Activated CD4-positive, alpha-beta T cell treated with anti-CD3 and anti-CD28 coated beads for 36 hours (primary cell): ENCODE data around the gene SERPINC1. TPM values are rescaled to one million over a fixed set of nuclear protein-coding genes. Genes with fewer than 3 reads are reported as not detected.
A peak's percentile ranks its signal among the peaks of the same experiment; 100 is the strongest.

Source experiments
- ATAC-seq: fragments of 200-7000 bp; cut with Tn5 transposase; one replicate; pipeline ENCODE4 v1.10.0; 2021; ENCODE audit warnings: mild to moderate bottlenecking, moderate library complexity
- CTCF ChIA-PET: fragments of 350-600 bp; sonication (Branson Sonifier 250); formaldehyde crosslinking; loops from one replicate; lab custom pipeline; 2021; ENCODE audit warnings: antibody characterized with exemption; lab: Charles Lee
- POLR2A ChIA-PET: fragments of 350-600 bp; sonication (Branson Sonifier 250); formaldehyde crosslinking; loops from one replicate; lab custom pipeline; 2021; ENCODE audit warnings: antibody characterized with exemption, inconsistent platforms; lab: Charles Lee
- DNase-seq: peaks from one replicate; pipeline ENCODE4 v3.0.0-alpha.2; 2020
- H3K27ac Mint-ChIP-seq: one replicate; pipeline ENCODE4 v1.8.0; 2021; ENCODE audit warnings: mixed read lengths
- H3K27me3 Mint-ChIP-seq: one replicate; pipeline ENCODE4 v1.8.0; 2021; ENCODE audit warnings: mixed read lengths
- H3K36me3 Mint-ChIP-seq: one replicate; pipeline ENCODE4 v1.8.0; 2021; ENCODE audit warnings: low read depth, mixed read lengths
- H3K4me1 Mint-ChIP-seq: one replicate; pipeline ENCODE4 v1.8.0; 2021; ENCODE audit warnings: mixed read lengths
- H3K4me3 Mint-ChIP-seq: one replicate; pipeline ENCODE4 v1.8.0; 2021; ENCODE audit warnings: mild to moderate bottlenecking, moderate library complexity, mixed read lengths
- H3K9me3 Mint-ChIP-seq: one replicate; pipeline ENCODE4 v1.8.0; 2021; ENCODE audit warnings: low read depth, mixed read lengths
- intact Hi-C, 2 experiments: fragments of 100-400 bp; cut with DNase I in 1 of 2; cut with micrococcal nuclease in 1 of 2; formaldehyde crosslinking; loops; one replicate each; pipeline versions ENCODE4 v1.14.2 to v1.15.1; 2022 to 2024; cut with DNase I, micrococcal nuclease
- total RNA-seq, 2 experiments: library from RNA; stranded (reverse); gene quantifications; one replicate each; pipeline ENCODE4 v1.2.3, GENCODE V29; 2021

SERPINC1 gene
- total RNA-seq, 2 experiments from 2014 or later = 0.25 TPM; not detected in 1

GRCh38 chr1:173920861-173921260 is 3.7 kb upstream of the SERPINC1 start:
- no peaks in the 10 kb centered on the region for H3K36me3 Mint-ChIP-seq
- H3K27me3 Mint-ChIP-seq = no peaks in the 10 kb centered on the region
- ChIA-PET POLR2A (no interaction called here), CTCF (no interaction called here)
- ATAC-seq (no peak), DNase-seq (no peak)
- no peak overlapping the region for H3K4me3 Mint-ChIP-seq
- H3K4me1 Mint-ChIP-seq = no peaks in the 10 kb centered on the region
- no peaks in the 10 kb centered on the region for H3K9me3 Mint-ChIP-seq
- no peak overlapping the region for H3K27ac Mint-ChIP-seq
- intact Hi-C loops = no loop called here

GRCh38 chr1:173917635-173918493 is 737 bp upstream of the SERPINC1 start:
- no peaks in the 10 kb centered on the region for H3K27me3 Mint-ChIP-seq

GRCh38 chr1:173916667-173917066 is 460 bp downstream of the SERPINC1 start:
- Mint-ChIP-seq H3K9me3 (no peaks in the 10 kb centered on the region), H3K36me3 (no peaks in the 10 kb centered on the region), H3K27ac (no peak overlapping the region), H3K27me3 (no peaks in the 10 kb centered on the region), H3K4me3 (no peak overlapping the region), H3K4me1 (no peaks in the 10 kb centered on the region)
- ATAC-seq (no peak), DNase-seq (no peak)
- intact Hi-C loops = no loop called here
- POLR2A ChIA-PET = no interaction called here
- CTCF ChIA-PET = no interaction called here

More at GRCh38 chr1:173917635-173918493, 737 bp upstream of the SERPINC1 start:
- DNase-seq = no peak
- no peak for ATAC-seq
- CTCF ChIA-PET = interaction anchor here (0.5 kb wide), 1 partner anchor 20 kb away, joined by 3 read pairs; no protein-coding TSS in a partner anchor
- Mint-ChIP-seq H3K4me3 (no peak overlapping the region), H3K27ac (no peak overlapping the region), H3K4me1 (no peaks in the 10 kb centered on the region), H3K9me3 (no peaks in the 10 kb centered on the region), H3K36me3 (no peaks in the 10 kb centered on the region)
- intact Hi-C loops = no loop called here
- POLR2A ChIA-PET = no interaction called here

- Mint-ChIP-seq H3K36me3 (no peaks in the 10 kb centered on the region), H3K27ac (no peak overlapping the region), H3K4me1 (no peaks in the 10 kb centered on the region), H3K27me3 (no peaks in the 10 kb centered on the region), H3K9me3 (no peaks in the 10 kb centered on the region), H3K4me3 (no peak overlapping the region)
- ChIA-PET POLR2A (no interaction called here), CTCF (interaction anchor here (0.7 to 0.9 kb wide), 2 partner anchors 10 to 15 kb away, joined by 3 to 4 read pairs; no protein-coding TSS in a partner anchor)
- ATAC-seq (no peak), DNase-seq (no peak)
- intact Hi-C loops = no loop called here
Observed at GRCh38 chr1:173915596-173915995, 1.5 kb downstream of the SERPINC1 start.

- Mint-ChIP-seq H3K27me3 (no peaks in the 10 kb centered on the region), H3K27ac (no peak overlapping the region), H3K36me3 (peaks cover 2% of the 10 kb centered on the region), H3K9me3 (no peaks in the 10 kb centered on the region), H3K4me3 (no peak overlapping the region), H3K4me1 (no peaks in the 10 kb centered on the region)
- intact Hi-C loops = no loop called here
- CTCF ChIA-PET = interaction anchor here (0.6 to 0.9 kb wide), 2 partner anchors 16 to 50 kb away, joined by 4 read pairs; no protein-coding TSS in a partner anchor
- ATAC-seq = no peak
- POLR2A ChIA-PET = no interaction called here
- DNase-seq = peak; percentile 55
Observed at GRCh38 chr1:173914366-173914871, 2.7 kb downstream of the SERPINC1 start.

GRCh38 chr1:173913111-173913510 is 4.0 kb downstream of the SERPINC1 start:
- Mint-ChIP-seq H3K36me3 (peaks cover 6% of the 10 kb centered on the region), H3K4me3 (no peak overlapping the region), H3K27ac (no peak overlapping the region), H3K27me3 (no peaks in the 10 kb centered on the region), H3K9me3 (no peaks in the 10 kb centered on the region), H3K4me1 (no peaks in the 10 kb centered on the region)
- CTCF ChIA-PET = interaction anchor here (0.7 to 0.8 kb wide), 2 partner anchors 21 to 841 kb away, joined by 3 read pairs; no protein-coding TSS in a partner anchor
- POLR2A ChIA-PET = no interaction called here
- ATAC-seq (no peak), DNase-seq (no peak)
- intact Hi-C loops = no loop called here

GRCh38 chr1:173903827-173904531 is 13.1 kb downstream of the SERPINC1 start:
- H3K36me3 Mint-ChIP-seq = no peaks in the 10 kb centered on the region
- H3K4me1 Mint-ChIP-seq = peaks cover 13% of the 10 kb centered on the region
- H3K27me3 Mint-ChIP-seq = no peaks in the 10 kb centered on the region
- intact Hi-C loops = no loop called here
- CTCF ChIA-PET = no interaction called here
- H3K4me3 Mint-ChIP-seq = no peak overlapping the region
- H3K27ac Mint-ChIP-seq = no peak overlapping the region
- H3K9me3 Mint-ChIP-seq = no peaks in the 10 kb centered on the region
- ATAC-seq (no peak), DNase-seq (no peak)
- POLR2A ChIA-PET = no interaction called here

- intact Hi-C loops = no loop called here
- ATAC-seq = no peak
- ChIA-PET CTCF (no interaction called here), POLR2A (interaction anchor here (0.6 kb wide), 1 partner anchor 103 kb away, joined by 3 read pairs; no protein-coding TSS in a partner anchor)
- Mint-ChIP-seq H3K4me1 (peaks cover 13% of the 10 kb centered on the region), H3K27me3 (no peaks in the 10 kb centered on the region), H3K4me3 (no peak overlapping the region), H3K36me3 (no peaks in the 10 kb centered on the region), H3K9me3 (no peaks in the 10 kb centered on the region), H3K27ac (no peak overlapping the region)
- DNase-seq = no peak
Observed at GRCh38 chr1:173900992-173901391, 16.1 kb downstream of the SERPINC1 start.

GRCh38 chr1:173900427-173900826 is 16.7 kb downstream of the SERPINC1 start:
- peak; percentile 60 for ATAC-seq
- H3K4me3 Mint-ChIP-seq = no peak overlapping the region
- H3K36me3 Mint-ChIP-seq = no peaks in the 10 kb centered on the region
- DNase-seq = no peak
- H3K27ac Mint-ChIP-seq = no peak overlapping the region
- POLR2A ChIA-PET = no interaction called here
- intact Hi-C loops = no loop called here
- no peaks in the 10 kb centered on the region for H3K9me3 Mint-ChIP-seq
- CTCF ChIA-PET = no interaction called here
- H3K27me3 Mint-ChIP-seq = no peaks in the 10 kb centered on the region
- peaks cover 13% of the 10 kb centered on the region for H3K4me1 Mint-ChIP-seq

- ATAC-seq = no peak
- H3K36me3 Mint-ChIP-seq = peaks cover 24% of the 10 kb centered on the region
- peaks cover 3% of the 10 kb centered on the region for H3K4me1 Mint-ChIP-seq
- ChIA-PET CTCF (no interaction called here), POLR2A (no interaction called here)
- no peak overlapping the region for H3K4me3 Mint-ChIP-seq
- intact Hi-C loops = no loop called here
- no peak overlapping the region for H3K27ac Mint-ChIP-seq
- H3K27me3 Mint-ChIP-seq = no peaks in the 10 kb centered on the region
- no peaks in the 10 kb centered on the region for H3K9me3 Mint-ChIP-seq
- no peak for DNase-seq
Observed at GRCh38 chr1:173894189-173894588, 22.9 kb downstream of the SERPINC1 start.

GRCh38 chr1:173893611-173894010 is 23.5 kb downstream of the SERPINC1 start:
- ATAC-seq = no peak
- no peak for DNase-seq
- Mint-ChIP-seq H3K27me3 (no peaks in the 10 kb centered on the region), H3K4me3 (no peak overlapping the region), H3K9me3 (no peaks in the 10 kb centered on the region), H3K36me3 (peaks cover 25% of the 10 kb centered on the region), H3K27ac (no peak overlapping the region), H3K4me1 (peaks cover 3% of the 10 kb centered on the region)
- POLR2A ChIA-PET = no interaction called here
- CTCF ChIA-PET = no interaction called here
- intact Hi-C loops = no loop called here
